Adrenal gland (tissue), 12 donors: ENCODE data around the gene MAGI1. TPM values are rescaled to one million over a fixed set of nuclear protein-coding genes. Genes with fewer than 3 reads are reported as not detected.

ENCODE experiments used
- DNase-seq, 7 donors: peaks; one replicate each; pipeline ENCODE4 v3.0.0-alpha.2; 2019 to 2020
- H3K27ac ChIP-seq, 5 donors: fragments of 200-600 bp; sonication (generic) in 4 of 5; 1 replicate in 3 of 5; 2 replicates in 2 of 5; pipeline versions ENCODE4 v1.5.1 to v1.8.0; 2016 to 2020; ENCODE audit warnings: mild to moderate bottlenecking in 1 of 5
- H3K27me3 ChIP-seq: fragments of 200-600 bp; 2 replicates; pipeline ENCODE4 v1.8.0; 2021
- H3K36me3 ChIP-seq, 2 donors: fragments of 200-600 bp; replicated peaks in 1 of 2; 1 replicate in 1 of 2; 2 replicates in 1 of 2; pipeline versions ENCODE4 v1.5.1 to v1.8.0; 2018 to 2022
- H3K4me1 ChIP-seq, 2 donors: fragments of 200-600 bp; replicated peaks in 1 of 2; 1 replicate in 1 of 2; 2 replicates in 1 of 2; pipeline versions ENCODE4 v1.5.1 to v1.8.0; 2018 to 2021
- H3K4me3 ChIP-seq, 4 donors: fragments of 200-600 bp; sonication (generic) in 3 of 4; one replicate each; pipeline ENCODE4 v1.5.1; 2016 to 2018
- H3K9me3 ChIP-seq, 3 donors: fragments of 200-600 bp; sonication (generic) in 1 of 3; replicated peaks in 1 of 3; 1 replicate in 2 of 3; 2 replicates in 1 of 3; pipeline versions ENCODE4 v1.5.1 to v1.8.0; 2016 to 2021
- POLR2A ChIP-seq, 2 donors: fragments of 450-650 bp; IDR thresholded peaks; one replicate each; pipeline ENCODE4 v1.6.1; 2017; ENCODE audit warnings: antibody characterized with exemption in 2 of 2, mild to moderate bottlenecking in 2 of 2, moderate library complexity in 1 of 2
- WGBS, 4 donors: extraction: QIAGEN DNeasy Blood & Tissue Kit in 2 of 4; methylation state at CpG; one replicate each; pipeline versions ENCODE4 v1.1.5 to v1.1.7; 2013 to 2017; 5-methylcytosine and 5-hydroxymethylcytosine counted together
- intact Hi-C, 2 donors: fragments of 100-400 bp; cut with DNase I; formaldehyde crosslinking; loops; one replicate each; pipeline versions ENCODE4 v1.14.1 to v1.15.0; 2022 to 2023
- polyA plus RNA-seq, 3 donors: library from polyadenylated mRNA; stranded (reverse); fragments of 200-250 nt in 2 of 3; fragments of 350-450 nt in 1 of 3; fragmentation: Illumina TruSeq in 1 of 3; extraction: RNeasy Lipid Tissue Mini Kit (QIAGEN cat#74804) in 1 of 3; gene quantifications; one replicate each; pipeline ENCODE4 v1.2.3, GENCODE V29; 2013 to 2014
- total RNA-seq, 9 donors: library from RNA; depleted of rRNA in 4 of 9; stranded (reverse); fragments of >200 nt in 4 of 9; fragments of 120-200 nt in 1 of 9; fragmentation: NEBNext Ultra II Directional in 1 of 9; extraction: Animal tissue kit (Norgen Biotek cat#: 25700) in 1 of 9; gene quantifications; one replicate each; pipeline versions ENCODE4 v1.1.0 to v1.2.4, GENCODE V29; 2013 to 2023
- TF ChIP-seq, protein P1 (sequence below), 6 experiments: fragments of 450-650 bp in 4 of 6; fragments of 200-600 bp in 2 of 6; sonication (generic) in 1 of 6; IDR thresholded peaks; 1 replicate in 5 of 6; 2 replicates in 1 of 6; pipeline versions ENCODE4 v1.5.1 to v1.8.0; 2016 to 2021; ENCODE audit warnings: antibody characterized with exemption in 6 of 6, mild to moderate bottlenecking in 2 of 6, moderate library complexity in 1 of 6
- donor health status: healthy with polysubstance abuse.
- donor health status: Bipolar disorder and iron deficiency.
- donor health status: DM: yes; HTN: yes; CAD: no.
- donor health status: DM: no; HTN: no; CAD: no.
- donor health status: DM: no; HTN: no; CAD: no.
- donor health status: DM: yes; HTN: yes; CAD: no.

MAGI1 gene
- total and polyA plus RNA-seq, 12 donors = 4.8 to 31.6 (median 18.5) TPM

- H3K27me3 ChIP-seq = no peaks in the 10 kb centered on the region
- DNase-seq = no peak
- no peak overlapping the region for H3K4me3 ChIP-seq
- no peaks in the 10 kb centered on the region for H3K9me3 ChIP-seq
- no peak overlapping the region for H3K27ac ChIP-seq
- H3K36me3 ChIP-seq = no peaks in the 10 kb centered on the region
- no peaks in the 10 kb centered on the region for H3K4me1 ChIP-seq
- intact Hi-C loops = no loop called here
- WGBS, 4 donors = 77 to 86% (median 81%) methylated on average over 5 of the region's 5 CpGs
- TF ChIP-seq, protein P1, sequence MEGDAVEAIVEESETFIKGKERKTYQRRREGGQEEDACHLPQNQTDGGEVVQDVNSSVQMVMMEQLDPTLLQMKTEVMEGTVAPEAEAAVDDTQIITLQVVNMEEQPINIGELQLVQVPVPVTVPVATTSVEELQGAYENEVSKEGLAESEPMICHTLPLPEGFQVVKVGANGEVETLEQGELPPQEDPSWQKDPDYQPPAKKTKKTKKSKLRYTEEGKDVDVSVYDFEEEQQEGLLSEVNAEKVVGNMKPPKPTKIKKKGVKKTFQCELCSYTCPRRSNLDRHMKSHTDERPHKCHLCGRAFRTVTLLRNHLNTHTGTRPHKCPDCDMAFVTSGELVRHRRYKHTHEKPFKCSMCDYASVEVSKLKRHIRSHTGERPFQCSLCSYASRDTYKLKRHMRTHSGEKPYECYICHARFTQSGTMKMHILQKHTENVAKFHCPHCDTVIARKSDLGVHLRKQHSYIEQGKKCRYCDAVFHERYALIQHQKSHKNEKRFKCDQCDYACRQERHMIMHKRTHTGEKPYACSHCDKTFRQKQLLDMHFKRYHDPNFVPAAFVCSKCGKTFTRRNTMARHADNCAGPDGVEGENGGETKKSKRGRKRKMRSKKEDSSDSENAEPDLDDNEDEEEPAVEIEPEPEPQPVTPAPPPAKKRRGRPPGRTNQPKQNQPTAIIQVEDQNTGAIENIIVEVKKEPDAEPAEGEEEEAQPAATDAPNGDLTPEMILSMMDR (IDR thresholded peaks at IDR 0.05) = no peak
- TF ChIP-seq POLR2A (IDR thresholded peaks at IDR 0.05) = no peak
Measured at GRCh38 chr3:65758438-65758837, 280.3 kb downstream of the MAGI1 start.

DNA sequence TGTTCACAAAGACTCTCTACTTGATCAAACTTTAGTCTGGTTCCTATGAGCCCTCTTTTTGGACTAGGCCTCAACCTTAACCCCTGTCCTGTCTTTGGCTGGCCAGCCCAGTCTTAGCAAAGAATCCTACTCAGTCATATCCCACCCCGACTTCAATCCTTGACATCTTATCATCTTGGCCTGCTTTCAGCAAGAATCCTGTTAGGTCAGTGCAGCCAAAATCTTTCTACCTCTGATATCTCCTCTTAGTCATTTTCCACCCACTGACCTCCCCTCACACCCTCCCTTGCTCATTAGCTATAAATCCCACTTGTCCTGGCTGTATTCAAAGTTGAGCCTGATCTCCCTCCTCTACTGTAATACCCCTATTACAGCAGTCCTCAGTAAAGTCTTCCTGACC is 286.1 kb downstream of the MAGI1 start:
- no peaks in the 10 kb centered on the region for H3K9me3 ChIP-seq
- intact Hi-C loops = no loop called here

GRCh38 chr3:65751123-65751700 is 287.5 kb downstream of the MAGI1 start:
- Histone ChIP-seq H3K9me3 (no peaks in the 10 kb centered on the region), H3K4me1 (no peaks in the 10 kb centered on the region), H3K27ac (no peak overlapping the region), H3K27me3 (no peaks in the 10 kb centered on the region), H3K4me3 (no peak overlapping the region), H3K36me3 (no peaks in the 10 kb centered on the region)
- DNase-seq = peak; percentile 22 to 68 (median 51)
- WGBS, 4 donors = 50 to 54% (median 52%) methylated on average over 5 of the region's 5 CpGs
- no peak for TF ChIP-seq POLR2A (IDR thresholded peaks at IDR 0.05)
- TF ChIP-seq, protein P1 (IDR thresholded peaks at IDR 0.05) = peak; percentile 45 to 69 (median 54)
- intact Hi-C loops = no loop called here

More for the DNA sequence above, 286.1 kb downstream of the MAGI1 start:
- TF ChIP-seq POLR2A (IDR thresholded peaks at IDR 0.05) = no peak
- TF ChIP-seq, protein P1 (IDR thresholded peaks at IDR 0.05) = no peak
- WGBS, 4 donors = 48 to 54% (median 51%) methylated on average over 1 of the region's 1 CpG
- peak overlapping the region in 1 of 5 donors; percentile 1 for H3K27ac ChIP-seq
- no peaks in the 10 kb centered on the region for H3K4me1 ChIP-seq
- no peak overlapping the region for H3K4me3 ChIP-seq
- H3K36me3 ChIP-seq = no peaks in the 10 kb centered on the region
- DNase-seq = peak in 5 of 7 donors; percentile 2 to 46 (median 22)
- H3K27me3 ChIP-seq = no peaks in the 10 kb centered on the region

DNA sequence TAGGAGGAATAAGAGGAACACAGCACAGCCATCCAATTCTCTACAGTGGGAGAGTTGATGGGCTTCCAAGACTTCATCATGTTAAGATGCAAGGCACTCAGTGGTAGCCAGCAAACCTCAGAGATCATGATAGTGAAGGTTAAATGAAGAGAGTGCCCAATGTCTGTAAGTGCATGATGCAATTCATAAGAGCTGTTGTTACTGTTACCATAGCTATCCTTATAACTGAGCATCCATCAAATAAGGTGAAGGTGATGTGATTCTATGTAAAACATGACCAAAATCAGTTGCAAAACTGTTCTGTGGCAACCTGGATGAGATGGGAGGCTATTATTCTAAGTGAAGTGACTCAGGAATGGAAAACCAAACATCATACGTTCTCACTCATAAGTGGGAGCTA is 289.7 kb downstream of the MAGI1 start:
- Histone ChIP-seq H3K27me3 (no peaks in the 10 kb centered on the region), H3K4me3 (no peak overlapping the region), H3K9me3 (no peaks in the 10 kb centered on the region), H3K36me3 (no peaks in the 10 kb centered on the region), H3K27ac (no peak overlapping the region), H3K4me1 (no peaks in the 10 kb centered on the region)
- TF ChIP-seq, protein P1 (IDR thresholded peaks at IDR 0.05) = no peak
- TF ChIP-seq POLR2A (IDR thresholded peaks at IDR 0.05) = no peak
- no peak for DNase-seq
- 90 to 100% (median 95%) methylated on average over 1 of the region's 1 CpG for WGBS, 4 donors
- intact Hi-C loops = no loop called here
